ENCODE measurements around the gene BATF.

- TF ChIP-seq BHLHE40 (IDR thresholded peaks at IDR 0.05; ENCODE audit: borderline replicate concordance): no peak
- no peak for TF ChIP-seq SUZ12 (IDR thresholded peaks at IDR 0.05)
- no peak for TF ChIP-seq ELF4 (IDR thresholded peaks at IDR 0.05)
- no peak for TF ChIP-seq FOXM1 (IDR thresholded peaks at IDR 0.05; ENCODE audit: borderline replicate concordance)
These were observed 69.8 kb downstream of the BATF start for GRCh38 chr14:75591987-75592575.

Measured in HEK293T (cell line).